GM18511 (cell line): ENCODE data around the gene LRRC75B.
"Not testable (repeated sequence)": the region's sequence is repeated elsewhere in the genome, so short reads cannot be mapped to it uniquely, and the experiment has no call there.

Experiments
- ATAC-seq: cut with Tn5 transposase; IDR thresholded peaks from one replicate; pipeline ENCODE4 v1.9.1; 2021; ENCODE audit warnings: mild to moderate bottlenecking, moderate library complexity; ENCODE audit not compliant: unreplicated experiment

Gene LRRC75B

GRCh38 chr22:24592851-24593558 is at the start of gene LRRC75B:
Gene LRRC75B, minus strand, starts transcription at chr22:24593073. Its CDS starts 34 bp downstream, at chr22:24593039.
- ATAC-seq: peak; percentile 72

- not testable (repeated sequence) for ATAC-seq
These were observed 49.4 kb upstream of the LRRC75B start for GRCh38 chr22:24642307-24642706.

- ATAC-seq: not testable (repeated sequence)
These were observed 43.6 kb upstream of the LRRC75B start for GRCh38 chr22:24636513-24636912.

- not testable (repeated sequence) for ATAC-seq
These were observed 42.0 kb upstream of the LRRC75B start for GRCh38 chr22:24634776-24635389.

- ATAC-seq: not testable (repeated sequence)
These were observed 40.6 kb upstream of the LRRC75B start for GRCh38 chr22:24633231-24634023.

GRCh38 chr22:24632642-24633041 is 39.8 kb upstream of the LRRC75B start:
- ATAC-seq: not testable (repeated sequence)

- not testable (repeated sequence) for ATAC-seq
These were observed 38.7 kb upstream of the LRRC75B start for GRCh38 chr22:24631430-24632122.

GRCh38 chr22:24630812-24631427 is 38.0 kb upstream of the LRRC75B start:
- not testable (repeated sequence) for ATAC-seq

GRCh38 chr22:24629069-24629468 is 36.2 kb upstream of the LRRC75B start:
- ATAC-seq: not testable (repeated sequence)

GRCh38 chr22:24627911-24628310 is 35.0 kb upstream of the LRRC75B start:
- not testable (repeated sequence) for ATAC-seq

GRCh38 chr22:24622596-24622995 is 29.7 kb upstream of the LRRC75B start:
- not testable (repeated sequence) for ATAC-seq

GRCh38 chr22:24621244-24621643 is 28.4 kb upstream of the LRRC75B start:
- not testable (repeated sequence) for ATAC-seq

- not testable (repeated sequence) for ATAC-seq
These were observed 21.9 kb upstream of the LRRC75B start for GRCh38 chr22:24614794-24615193.

GRCh38 chr22:24609888-24610287 is 17.0 kb upstream of the LRRC75B start:
- ATAC-seq: not testable (repeated sequence)

GRCh38 chr22:24608327-24608726 is 15.5 kb upstream of the LRRC75B start:
- ATAC-seq: not testable (repeated sequence)

- ATAC-seq: peak; percentile 50
These were observed 14.6 kb upstream of the LRRC75B start for GRCh38 chr22:24607429-24607983.

GRCh38 chr22:24606340-24606739 is 13.5 kb upstream of the LRRC75B start:
- ATAC-seq: not testable (repeated sequence)

GRCh38 chr22:24603770-24604629 is 11.1 kb upstream of the LRRC75B start:
- ATAC-seq: peak; percentile 47
